Endothelial cell of umbilical vein (primary cell): Measurements from ENCODE around the gene TMEM74B. TPM values are rescaled to one million over a fixed set of nuclear protein-coding genes. Genes with fewer than 3 reads are reported as not detected.

Experiments
- BruUV-seq: library from RNA; stranded (reverse); fragments of 400-500 nt; replicated peaks from 2 replicates; lab custom pipeline; 2021; lab: Mats Ljungman, UMichigan
- CTCF ChIA-PET: fragments of 300-600, 350-600 bp; sonication (Branson Sonifier 250); formaldehyde crosslinking; loops from one replicate; lab custom pipeline; 2021; ENCODE audit warnings: antibody characterized with exemption, inconsistent platforms; lab: Charles Lee
- POLR2A ChIA-PET: fragments of 300-600, 350-600 bp; sonication (Branson Sonifier 250); formaldehyde crosslinking; loops from one replicate; lab custom pipeline; 2021; ENCODE audit warnings: antibody characterized with exemption, inconsistent platforms; lab: Charles Lee
- DNase-seq: peaks from one replicate; pipeline ENCODE4 v3.0.0-alpha.2; 2011; ENCODE audit warnings: low read depth, low spot score
- FAIRE-seq: peaks from 2 replicates; lab custom pipeline; 2011; peaks lifted over from hg19 to GRCh38; lab: Jason Lieb, UNC
- H2AFZ ChIP-seq: 2 replicates; pipeline ENCODE4 v1.6.0; 2012; ENCODE audit warnings: low read depth, low read length, control low read depth, inconsistent platforms
- H3K27ac ChIP-seq: 2 replicates; pipeline ENCODE4 v1.5.1; 2011; ENCODE audit warnings: low read depth, mild to moderate bottlenecking, control low read depth, low read length, moderate library complexity; ENCODE audit not compliant: insufficient read depth
- H3K27me3 ChIP-seq, 2 experiments: 2 replicates each; pipeline versions ENCODE4 v1.6.0 to v1.6.1; 2011; ENCODE audit warnings: low read length in 2 of 2, mixed read lengths in 1 of 2; ENCODE audit not compliant: control insufficient read depth in 2 of 2, insufficient read depth in 2 of 2
- H3K36me3 ChIP-seq, 2 experiments: 2 replicates in 1 of 2; 3 replicates in 1 of 2; pipeline ENCODE4 v1.5.1; 2011; ENCODE audit warnings: low read length in 2 of 2, mild to moderate bottlenecking in 1 of 2, moderate library complexity in 1 of 2; ENCODE audit not compliant: control insufficient read depth in 2 of 2, insufficient read depth in 2 of 2; ENCODE audit errors: extremely low read depth in 1 of 2
- H3K4me1 ChIP-seq: 3 replicates; pipeline ENCODE4 v1.5.1; 2011; ENCODE audit warnings: mild to moderate bottlenecking, low read length; ENCODE audit not compliant: control insufficient read depth, insufficient read depth; ENCODE audit errors: extremely low read depth
- H3K4me2 ChIP-seq: 2 replicates; pipeline ENCODE4 v1.6.1; 2011; ENCODE audit warnings: low read length, control low read depth, mixed read lengths; ENCODE audit not compliant: insufficient read depth
- H3K4me3 ChIP-seq, 3 experiments: fragments of 200-600 bp in 1 of 3; sonication (generic), shearing (Covaris generic) in 1 of 3; replicated peaks in 1 of 3; 2 replicates each; pipeline ENCODE4 v1.5.1; 2011 to 2016; ENCODE audit warnings: control low read depth in 3 of 3, low read length in 3 of 3, mild to moderate bottlenecking in 2 of 3, inconsistent platforms in 1 of 3, low read depth in 1 of 3, moderate library complexity in 1 of 3; ENCODE audit not compliant: insufficient read depth in 1 of 3
- H3K79me2 ChIP-seq: 2 replicates; pipeline ENCODE4 v1.6.0; 2012; ENCODE audit warnings: low read length, inconsistent platforms; ENCODE audit not compliant: control insufficient read depth, insufficient read depth
- H3K9ac ChIP-seq: replicated peaks from 2 replicates; pipeline ENCODE3; 2011; ENCODE audit warnings: low read length, control low read depth; ENCODE audit not compliant: insufficient read depth; ENCODE audit errors: extremely low read depth
- H3K9me1 ChIP-seq: replicated peaks from 3 replicates; pipeline ENCODE4 v1.6.0; 2011; ENCODE audit warnings: mild to moderate bottlenecking, low read length; ENCODE audit not compliant: control insufficient read depth, insufficient read depth; ENCODE audit errors: extremely low read depth
- H3K9me3 ChIP-seq: replicated peaks from 2 replicates; pipeline ENCODE4 v1.5.1; 2012; ENCODE audit warnings: low read length, inconsistent platforms; ENCODE audit not compliant: control insufficient read depth, insufficient read depth
- H4K20me1 ChIP-seq: replicated peaks from 2 replicates; pipeline ENCODE3; 2011; ENCODE audit warnings: mild to moderate bottlenecking, low read length; ENCODE audit not compliant: control insufficient read depth, insufficient read depth; ENCODE audit errors: extremely low read depth
- CTCF ChIP-seq, 2 donors: IDR thresholded peaks; 1 replicate in 1 of 2; 2 replicates in 1 of 2; pipeline ENCODE4 v1.5.1; 2011; ENCODE audit warnings: low read length in 2 of 2, mild to moderate bottlenecking in 2 of 2, moderate library complexity in 2 of 2, control low read depth in 1 of 2, inconsistent platforms in 1 of 2, low read depth in 1 of 2; ENCODE audit not compliant: insufficient read depth in 1 of 2; ENCODE audit errors: extremely low read depth in 1 of 2
- EZH2 ChIP-seq: IDR thresholded peaks from 2 replicates; pipeline ENCODE4 v1.6.1; 2012; ENCODE audit warnings: borderline replicate concordance, low read depth, mild to moderate bottlenecking, moderate library complexity, low read length, inconsistent platforms; ENCODE audit not compliant: severe bottlenecking
- FOS ChIP-seq: IDR thresholded peaks from 2 replicates; pipeline ENCODE4 v1.6.1; 2011; ENCODE audit warnings: mild to moderate bottlenecking, low read length, moderate library complexity, borderline replicate concordance; ENCODE audit not compliant: insufficient read depth
- GATA2 ChIP-seq: IDR thresholded peaks from 2 replicates; pipeline ENCODE4 v1.7.0; 2011; ENCODE audit warnings: low read depth, mild to moderate bottlenecking, moderate library complexity, mixed read lengths, low read length; ENCODE audit not compliant: insufficient read length, insufficient read depth
- JUN ChIP-seq: IDR thresholded peaks from 2 replicates; pipeline ENCODE4 v1.6.1; 2011; ENCODE audit warnings: borderline replicate concordance, low read depth; ENCODE audit not compliant: insufficient read length, insufficient read depth
- MAX ChIP-seq: IDR thresholded peaks from 2 replicates; pipeline ENCODE4 v1.6.1; 2011; ENCODE audit not compliant: insufficient read depth, insufficient read length
- MYC ChIP-seq: IDR thresholded peaks from one replicate; pipeline ENCODE4 v1.6.1; 2011; ENCODE audit warnings: mild to moderate bottlenecking, low read depth, low read length
- POLR2A ChIP-seq: IDR thresholded peaks from 2 replicates; pipeline ENCODE4 v1.6.1; 2012; ENCODE audit warnings: low read depth, mild to moderate bottlenecking, control low read depth, low read length
- POLR2AphosphoS5 ChIP-seq: IDR thresholded peaks from 2 replicates; pipeline ENCODE4 v1.6.1; 2012; ENCODE audit warnings: low read depth, mild to moderate bottlenecking, control low read depth, low read length, moderate library complexity; ENCODE audit not compliant: insufficient read depth
- dilution Hi-C: fragments of 300-500 bp; cut with MboI; formaldehyde crosslinking; loops from one replicate; pipeline ENCODE4 v1.15.0; 2019; ENCODE audit warnings: low sequenced_read_pairs; ENCODE audit not compliant: extremely low pct_ligation_motif_present
- intact Hi-C: fragments of 100-400 bp; cut with micrococcal nuclease; formaldehyde crosslinking; loops from one replicate; pipeline ENCODE4 v1.10.0; 2022
- polyA plus RNA-seq, 4 experiments: library from polyadenylated mRNA; depleted of rRNA in 3 of 4; stranded (reverse) in 3 of 4; unstranded in 1 of 4; fragments of >200 nt; gene quantifications; 2 replicates each; pipeline versions ENCODE4 v1.2.1 to v1.2.3, GENCODE V29; 2011 to 2012; ENCODE audit warnings: missing spikeins in 1 of 4
- total RNA-seq: library from RNA; stranded (reverse); gene quantifications from 2 replicates; pipeline ENCODE4 v1.2.3, GENCODE V29; 2021

The TMEM74B gene
- total and polyA plus RNA-seq, 2 donors (not counting 3 experiments of a cell fraction or from before 2014, with no cell fraction given) = 0.26 to 1.1 TPM

DNA sequence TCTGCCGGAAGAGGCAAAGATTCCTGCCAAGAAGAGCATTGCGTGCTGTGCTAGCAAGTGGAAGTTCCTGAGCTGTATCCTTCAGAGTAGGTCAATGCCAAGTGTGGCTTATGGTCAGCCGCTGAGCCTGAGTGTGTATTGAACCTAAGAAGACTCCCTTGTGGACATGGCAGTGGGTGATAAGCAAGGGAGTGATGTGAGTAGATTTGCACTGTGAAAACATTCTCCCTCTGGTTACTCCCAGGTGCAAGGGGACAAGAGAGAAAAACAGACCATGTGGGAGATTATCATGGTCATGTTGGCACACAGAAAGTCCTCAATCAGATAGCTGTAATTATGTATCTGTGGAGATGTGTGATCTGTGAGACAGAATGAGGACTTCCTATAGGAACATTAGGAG is 6.1 kb upstream of the TMEM74B start:
- Histone ChIP-seq H3K9me3 (no peaks in the 10 kb centered on the region), H3K4me1 (no peaks in the 10 kb centered on the region), H3K27ac (no peak overlapping the region), H4K20me1 (no peaks in the 10 kb centered on the region), H3K9ac (no peak overlapping the region), H3K79me2 (no peaks in the 10 kb centered on the region), H3K4me2 (no peak overlapping the region), H3K4me3 (no peak overlapping the region), H3K9me1 (no peaks in the 10 kb centered on the region), H2AFZ (no peak overlapping the region), H3K36me3 (no peaks in the 10 kb centered on the region), H3K27me3 (peaks cover 4 to 22% of the 10 kb centered on the region in 2 experiments)
- no TSS peak for BruUV-seq
- FAIRE-seq (no peak), DNase-seq (no peak)
- intact Hi-C loops = no loop called here
- TF ChIP-seq POLR2A = no peak
- TF ChIP-seq CTCF (IDR thresholded peaks at IDR 0.05; ENCODE audit: extremely low read depth in 1 of 2, insufficient read depth in 1 of 2, low read depth in 1 of 2, low read length in 2 of 2) = no peak
- TF ChIP-seq FOS = no peak
- TF ChIP-seq POLR2AphosphoS5 = no peak
- no peak for TF ChIP-seq EZH2
- TF ChIP-seq GATA2 = no peak
- TF ChIP-seq MYC = no peak
- no peak for TF ChIP-seq JUN
- TF ChIP-seq MAX = no peak
- dilution Hi-C loops = no loop called here
- ChIA-PET POLR2A (no interaction called here), CTCF (interaction anchor here (2.1 kb wide), 1 partner anchor 22 kb away, joined by 6 read pairs; no protein-coding TSS in a partner anchor)
